Endodermal cell (in vitro differentiated cells): Measurements from ENCODE around the gene FHOD1. TPM values are rescaled to one million over a fixed set of nuclear protein-coding genes. Genes with fewer than 3 reads are reported as not detected.

ENCODE experiments used
- DNase-seq: peaks from one replicate; pipeline ENCODE4 v3.0.0-alpha.2; 2017
- H3K27ac ChIP-seq: 2 replicates; pipeline ENCODE4 v1.5.1; 2013; ENCODE audit warnings: mild to moderate bottlenecking, low read depth, low read length, moderate library complexity
- H3K27me3 ChIP-seq: 2 replicates; pipeline ENCODE4 v1.6.1; 2013; ENCODE audit warnings: mild to moderate bottlenecking, low read length, moderate library complexity; ENCODE audit not compliant: insufficient read depth, control insufficient read depth, poor library complexity, severe bottlenecking
- H3K36me3 ChIP-seq: 2 replicates; pipeline ENCODE4 v1.7.0; 2013; ENCODE audit warnings: mild to moderate bottlenecking, low read length, moderate library complexity; ENCODE audit not compliant: control insufficient read depth, insufficient read depth
- H3K4me1 ChIP-seq: one replicate; pipeline ENCODE4 v1.7.0; 2013; ENCODE audit warnings: low read length; ENCODE audit not compliant: control insufficient read depth, insufficient read depth
- H3K4me3 ChIP-seq: 2 replicates; pipeline ENCODE4 v1.5.1; 2013; ENCODE audit warnings: mild to moderate bottlenecking, low read length, moderate library complexity
- H3K9ac ChIP-seq: 2 replicates; pipeline ENCODE4 v1.6.1; 2013; ENCODE audit warnings: mild to moderate bottlenecking, low read length, moderate library complexity; ENCODE audit not compliant: poor library complexity, severe bottlenecking; ENCODE audit errors: extremely low read depth
- H3K9me3 ChIP-seq: 2 replicates; pipeline ENCODE4 v1.6.1; 2013; ENCODE audit warnings: mild to moderate bottlenecking, low read length, moderate library complexity; ENCODE audit not compliant: control insufficient read depth
- H3K27ac Mint-ChIP-seq: 2 replicates; pipeline ENCODE4 v1.8.0; 2020; ENCODE audit warnings: mixed read lengths
- H3K27me3 Mint-ChIP-seq: 2 replicates; pipeline ENCODE4 v1.8.0; 2021; ENCODE audit warnings: mild to moderate bottlenecking, mixed read lengths; ENCODE audit not compliant: insufficient read depth
- H3K36me3 Mint-ChIP-seq: 2 replicates; pipeline ENCODE4 v1.8.0; 2020; ENCODE audit warnings: low read depth, mixed read lengths
- H3K4me1 Mint-ChIP-seq: 2 replicates; pipeline ENCODE4 v1.8.0; 2020; ENCODE audit warnings: mixed read lengths
- H3K4me3 Mint-ChIP-seq: 2 replicates; pipeline ENCODE4 v1.8.0; 2020; ENCODE audit warnings: mild to moderate bottlenecking, moderate library complexity, mixed read lengths
- H3K9me3 Mint-ChIP-seq: 2 replicates; pipeline ENCODE4 v1.8.0; 2020; ENCODE audit warnings: mild to moderate bottlenecking, mixed read lengths
- WGBS, 2 experiments: methylation state at CpG; one replicate each; pipeline versions ENCODE4 v1.1.5 to v1.1.7; 2013; ENCODE audit warnings: missing lambda C conversion rate in 2 of 2, mixed read lengths in 1 of 2; ENCODE audit not compliant: insufficient coverage in 1 of 2, insufficient read length in 1 of 2; 5-methylcytosine and 5-hydroxymethylcytosine counted together
- long read RNA-seq, 4 experiments: library from polyadenylated mRNA in 2 of 4; library from RNA in 1 of 4; library from capped mRNA in 1 of 4; stranded (forward) in 3 of 4; unstranded in 1 of 4; transcript quantifications; one replicate each; pipeline ENCODE4 v2.0.0, GENCODE V29; 2020 to 2021; ENCODE audit warnings: inconsistent platforms in 1 of 4
- polyA plus RNA-seq, 2 experiments: library from polyadenylated mRNA; stranded (reverse); fragments of 50-300 nt; gene quantifications; one replicate each; pipeline ENCODE4 v1.2.3, GENCODE V29; 2013
- total RNA-seq, 2 donors: library from RNA; stranded (reverse); fragmentation: NEBNext Ultra II Directional in 1 of 2; extraction: Animal tissue kit (Norgen Biotek cat#: 25700) in 1 of 2; gene quantifications; 2 replicates in 1 of 2; 3 replicates in 1 of 2; pipeline ENCODE4 v1.2.1, GENCODE V29; 2021
- TF ChIP-seq, protein P1 (sequence below): fragments of 200-600 bp; sonication (generic); conservative IDR thresholded peaks from 2 replicates; pipeline ENCODE4 v1.5.0; 2021; ENCODE audit warnings: antibody characterized with exemption, mild to moderate bottlenecking

FHOD1 gene
- 10 to 100 TPM; 51.7 to 71.9 TPM for total RNA-seq
- polyA plus RNA-seq (2013, experiment 1 of 2), result 31.9 TPM
- 31.3 TPM for polyA plus RNA-seq (2013, experiment 2 of 2)
- long read RNA-seq, experiment 1, partial matches to known transcripts, result 3 of 8 reads
- long read RNA-seq, experiment 1, other reads (novel, unspliced or antisense), result 4 of 8 reads
- long read RNA-seq, experiment 2, transcript FHOD1-201 (22 exons, 3,990 nt), result major isoform, 11 of 38 reads
- long read RNA-seq, experiment 2, partial matches to known transcripts, result 4 of 38 reads
- long read RNA-seq, experiment 2, other reads (novel, unspliced or antisense), result 23 of 38 reads
- long read RNA-seq, experiment 3, partial matches to known transcripts, result 2 of 11 reads
- long read RNA-seq, experiment 3, other reads (novel, unspliced or antisense), result 8 of 11 reads
- long read RNA-seq, experiment 4, result 0 reads

DNA sequence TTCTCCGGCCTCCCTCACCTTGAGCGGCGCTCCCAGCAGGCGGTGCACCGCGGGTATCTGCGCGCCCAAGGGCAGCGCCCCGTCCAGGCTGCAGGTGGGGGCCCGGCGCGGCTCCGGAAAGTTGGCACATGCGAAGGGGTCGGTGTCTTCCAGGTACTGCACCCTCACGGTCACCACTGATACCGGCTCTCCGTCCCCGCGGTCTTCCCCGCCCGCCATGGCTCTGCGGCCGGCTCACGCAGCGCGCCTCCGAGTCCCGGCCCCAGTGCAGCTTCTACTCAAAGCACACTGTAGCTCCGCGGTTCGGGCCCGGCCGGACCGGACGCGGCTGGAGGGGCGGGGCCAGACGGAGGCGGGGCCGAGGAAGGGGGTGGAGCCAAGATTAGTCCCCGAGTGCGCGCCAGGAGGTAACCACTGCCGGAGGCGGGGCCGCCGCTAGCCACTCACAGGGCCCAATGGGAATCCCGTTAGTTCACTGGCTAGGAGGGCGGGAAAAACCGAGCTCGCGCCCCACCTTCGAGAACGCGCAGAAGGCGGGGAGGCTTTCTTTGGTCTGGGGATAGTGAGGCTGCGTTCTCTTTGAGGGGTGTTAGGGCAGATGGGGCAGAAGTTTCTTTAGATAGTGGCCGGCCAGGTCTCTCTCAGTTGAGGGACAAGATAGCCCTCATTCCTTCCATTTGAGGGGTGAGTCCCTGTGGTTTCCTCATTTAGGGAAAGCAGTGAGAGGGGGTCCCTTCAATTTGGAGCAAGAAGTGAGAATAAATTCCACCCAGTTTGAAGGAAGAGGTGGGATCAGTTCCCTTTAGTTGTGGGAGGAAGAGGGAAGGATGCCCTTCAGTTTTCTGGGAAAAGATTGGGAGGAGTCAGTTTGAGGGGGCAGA is at the start of gene FHOD1:
Gene FHOD1 (minus strand): TSS at position 290 of the 881 bp plus-strand sequence. CDS start 71 bp downstream, at position 219.
- H3K9me3 ChIP-seq, result no peaks in the 10 kb centered on the region
- DNase-seq, result peak; percentile 99
- Mint-ChIP-seq H3K4me1 (peaks cover 26% of the 10 kb centered on the region), H3K27me3 (peaks cover 27% of the 10 kb centered on the region), H3K9me3 (no peaks in the 10 kb centered on the region), H3K27ac (peak within 1 kb of the TSS; percentile 96), H3K4me3 (peak within 1 kb of the TSS; percentile 86), H3K36me3 (no peaks in the 10 kb centered on the region)
- TF ChIP-seq, protein P1, sequence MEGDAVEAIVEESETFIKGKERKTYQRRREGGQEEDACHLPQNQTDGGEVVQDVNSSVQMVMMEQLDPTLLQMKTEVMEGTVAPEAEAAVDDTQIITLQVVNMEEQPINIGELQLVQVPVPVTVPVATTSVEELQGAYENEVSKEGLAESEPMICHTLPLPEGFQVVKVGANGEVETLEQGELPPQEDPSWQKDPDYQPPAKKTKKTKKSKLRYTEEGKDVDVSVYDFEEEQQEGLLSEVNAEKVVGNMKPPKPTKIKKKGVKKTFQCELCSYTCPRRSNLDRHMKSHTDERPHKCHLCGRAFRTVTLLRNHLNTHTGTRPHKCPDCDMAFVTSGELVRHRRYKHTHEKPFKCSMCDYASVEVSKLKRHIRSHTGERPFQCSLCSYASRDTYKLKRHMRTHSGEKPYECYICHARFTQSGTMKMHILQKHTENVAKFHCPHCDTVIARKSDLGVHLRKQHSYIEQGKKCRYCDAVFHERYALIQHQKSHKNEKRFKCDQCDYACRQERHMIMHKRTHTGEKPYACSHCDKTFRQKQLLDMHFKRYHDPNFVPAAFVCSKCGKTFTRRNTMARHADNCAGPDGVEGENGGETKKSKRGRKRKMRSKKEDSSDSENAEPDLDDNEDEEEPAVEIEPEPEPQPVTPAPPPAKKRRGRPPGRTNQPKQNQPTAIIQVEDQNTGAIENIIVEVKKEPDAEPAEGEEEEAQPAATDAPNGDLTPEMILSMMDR, result no peak
- H3K9ac ChIP-seq, result peak within 1 kb of the TSS; percentile 80
- H3K27ac ChIP-seq, result peak within 1 kb of the TSS; percentile 82
- no peaks in the 10 kb centered on the region for H3K27me3 ChIP-seq
- H3K36me3 ChIP-seq, result peaks cover 26% of the 10 kb centered on the region
- H3K4me3 ChIP-seq, result peak within 1 kb of the TSS; percentile 89
- 0% methylated on average over 29 to 60 of the region's 60 CpGs for WGBS, 2 experiments
- peaks cover 21% of the 10 kb centered on the region for H3K4me1 ChIP-seq

GRCh38 chr16:67296420-67296819 is 49.1 kb upstream of the FHOD1 start:
- TF ChIP-seq, protein P1, result no peak
- no peak overlapping the region for H3K4me3 ChIP-seq
- no peaks in the 10 kb centered on the region for H3K36me3 Mint-ChIP-seq
- 90 to 94% methylated on average over 2 to 3 of the region's 3 CpGs for WGBS, 2 experiments
- peaks cover 3% of the 10 kb centered on the region for H3K4me1 Mint-ChIP-seq
- H3K9me3 Mint-ChIP-seq, result no peaks in the 10 kb centered on the region
- no peaks in the 10 kb centered on the region for H3K9me3 ChIP-seq
- H3K4me3 Mint-ChIP-seq, result no peak overlapping the region
- no peak for DNase-seq
- no peaks in the 10 kb centered on the region for H3K36me3 ChIP-seq
- H3K27me3 Mint-ChIP-seq, result peaks cover 38% of the 10 kb centered on the region
- H3K27ac ChIP-seq, result no peak overlapping the region
- no peaks in the 10 kb centered on the region for H3K27me3 ChIP-seq
- no peak overlapping the region for H3K9ac ChIP-seq
- peaks cover under 1% of the 10 kb centered on the region for H3K4me1 ChIP-seq
- no peak overlapping the region for H3K27ac Mint-ChIP-seq

GRCh38 chr16:67294938-67295361 is 47.7 kb upstream of the FHOD1 start:
- Mint-ChIP-seq H3K4me1 (peaks cover 3% of the 10 kb centered on the region), H3K27me3 (peaks cover 38% of the 10 kb centered on the region)
- 83 to 87% methylated on average over 6 to 7 of the region's 7 CpGs for WGBS, 2 experiments

More at GRCh38 chr16:67294938-67295361, 47.7 kb upstream of the FHOD1 start:
- H3K9me3 ChIP-seq, result no peaks in the 10 kb centered on the region
- H3K36me3 ChIP-seq, result no peaks in the 10 kb centered on the region
- TF ChIP-seq, protein P1, result no peak
- H3K4me1 ChIP-seq, result no peaks in the 10 kb centered on the region
- Mint-ChIP-seq H3K4me3 (no peak overlapping the region), H3K9me3 (no peaks in the 10 kb centered on the region), H3K27ac (no peak overlapping the region), H3K36me3 (no peaks in the 10 kb centered on the region)
- peak; percentile 54 for DNase-seq
- H3K27ac ChIP-seq, result no peak overlapping the region
- H3K9ac ChIP-seq, result no peak overlapping the region
- H3K27me3 ChIP-seq, result no peaks in the 10 kb centered on the region
- no peak overlapping the region for H3K4me3 ChIP-seq
